ENCODE data around the gene TRIM49. TPM values are rescaled to one million over a fixed set of nuclear protein-coding genes. Genes with fewer than 3 reads are reported as not detected.

The TRIM49 gene
- total and polyA plus RNA-seq, 4 donors = not detected

Other genes with a start within 250 kb of the TRIM49 start
- gene TRIM77, start 98.3 kb downstream of the TRIM49 start, total RNA-seq = not detected
- gene TRIM77, start 98.3 kb downstream of the TRIM49 start, polyA plus RNA-seq = not detected
- gene TRIM64B, start 69.9 kb upstream of the TRIM49 start, total RNA-seq = not detected
- not detected for gene TRIM64B, start 69.9 kb upstream of the TRIM49 start, polyA plus RNA-seq
- gene TRIM49D1, start 113.7 kb upstream of the TRIM49 start, total RNA-seq = not detected
- not detected for gene TRIM49D1, start 113.7 kb upstream of the TRIM49 start, polyA plus RNA-seq
- not detected for gene TRIM49D2, start 115.5 kb upstream of the TRIM49 start, total RNA-seq
- gene TRIM49D2, start 115.5 kb upstream of the TRIM49 start, polyA plus RNA-seq = not detected
- gene TRIM64, start 157.5 kb upstream of the TRIM49 start, total RNA-seq = not detected
- not detected for gene TRIM64, start 157.5 kb upstream of the TRIM49 start, polyA plus RNA-seq
- gene TRIM49C, start 222.5 kb upstream of the TRIM49 start, total RNA-seq = not detected
- gene TRIM49C, start 222.5 kb upstream of the TRIM49 start, polyA plus RNA-seq = not detected

Measured in aorta (tissue), 4 donors.